ENCODE data around the gene TKFC. TPM values are rescaled to one million over a fixed set of nuclear protein-coding genes. Genes with fewer than 3 reads are reported as not detected.

The TKFC gene
- total and polyA plus RNA-seq, 8 donors: 26.6 to 48.5 (median 32.0) TPM

DNA sequence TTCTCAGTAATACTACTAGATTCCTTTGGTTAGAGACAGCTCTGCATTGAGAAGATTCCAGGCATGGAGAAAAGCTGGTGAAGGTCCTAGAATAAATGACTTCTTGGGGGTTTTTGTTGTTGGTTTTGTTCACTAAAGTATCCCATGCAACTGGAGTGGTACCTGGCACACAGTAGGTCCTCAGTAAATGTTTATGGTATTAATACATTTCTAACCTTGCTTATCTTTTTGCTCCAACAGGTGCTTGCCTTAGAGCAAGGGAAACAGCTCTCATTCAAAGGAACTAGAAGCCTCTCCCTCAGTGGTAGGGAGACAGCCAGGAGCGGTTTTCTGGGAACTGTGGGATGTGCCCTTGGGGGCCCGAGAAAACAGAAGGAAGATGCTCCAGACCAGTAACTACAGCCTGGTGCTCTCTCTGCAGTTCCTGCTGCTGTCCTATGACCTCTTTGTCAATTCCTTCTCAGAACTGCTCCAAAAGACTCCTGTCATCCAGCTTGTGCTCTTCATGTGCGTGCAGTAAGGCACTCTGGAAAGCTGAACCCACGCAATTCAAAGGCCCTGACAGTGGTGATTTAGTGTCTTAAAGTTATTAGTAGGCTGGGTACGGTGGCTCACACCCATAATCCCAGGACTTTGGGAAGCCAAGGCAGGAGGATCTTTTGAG lies 31.1 kb downstream of the TKFC start:
- ATAC-seq (no peak), DNase-seq (no peak)
- peaks cover 0 to 52% of the 10 kb centered on the region in 2 donors for H3K36me3 ChIP-seq
- H3K4me1 ChIP-seq: peaks cover 8 to 44% of the 10 kb centered on the region in 2 donors
- no peak overlapping the region for H3K27ac ChIP-seq
- no peaks in the 10 kb centered on the region for H3K9me3 ChIP-seq
- intact Hi-C loops (cut with DNase I): no loop called here
- TF ChIP-seq CTCF (IDR thresholded peaks at IDR 0.05): no peak
- H3K27me3 ChIP-seq: no peaks in the 10 kb centered on the region
- H3K4me3 ChIP-seq: no peak overlapping the region

GRCh38 chr11:61367406-61367805 lies 34.4 kb downstream of the TKFC start:
- Histone ChIP-seq H3K4me1 (peaks cover 8 to 21% of the 10 kb centered on the region in 2 donors), H3K9me3 (no peaks in the 10 kb centered on the region), H3K4me3 (no peak overlapping the region), H3K27ac (no peak overlapping the region), H3K36me3 (peaks cover 0 to 75% of the 10 kb centered on the region in 2 donors), H3K27me3 (no peaks in the 10 kb centered on the region)
- no peak for TF ChIP-seq CTCF (IDR thresholded peaks at IDR 0.05)
- no peak for ATAC-seq
- DNase-seq: no peak
- intact Hi-C loops (cut with DNase I): loop anchor here in 1 of 2 donors (5.0 kb wide), 1 partner anchor 35 kb away; the partner anchor contains the start of genes DDB1 and TKFC

DNA sequence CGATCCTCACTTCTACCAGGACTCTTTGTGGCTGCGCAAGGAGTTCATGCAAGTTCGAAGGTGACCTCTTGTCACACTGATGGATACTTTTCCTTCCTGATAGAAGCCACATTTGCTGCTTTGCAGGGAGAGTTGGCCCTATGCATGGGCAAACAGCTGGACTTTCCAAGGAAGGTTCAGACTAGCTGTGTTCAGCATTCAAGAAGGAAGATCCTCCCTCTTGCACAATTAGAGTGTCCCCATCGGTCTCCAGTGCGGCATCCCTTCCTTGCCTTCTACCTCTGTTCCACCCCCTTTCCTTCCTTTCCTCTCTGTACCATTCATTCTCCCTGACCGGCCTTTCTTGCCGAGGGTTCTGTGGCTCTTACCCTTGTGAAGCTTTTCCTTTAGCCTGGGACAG lies 35.6 kb downstream of the TKFC start:
- no peak for ATAC-seq
- Histone ChIP-seq H3K27me3 (no peaks in the 10 kb centered on the region), H3K27ac (no peak overlapping the region), H3K4me3 (no peak overlapping the region), H3K9me3 (no peaks in the 10 kb centered on the region), H3K36me3 (peaks cover 0 to 75% of the 10 kb centered on the region in 2 donors), H3K4me1 (peaks cover 0 to 11% of the 10 kb centered on the region in 2 donors)
- no peak for TF ChIP-seq CTCF (IDR thresholded peaks at IDR 0.05)
- intact Hi-C loops (cut with DNase I): loop anchor here in 1 of 2 donors (5.0 kb wide), 1 partner anchor 36 kb away; the partner anchor contains the start of genes DDB1 and TKFC
- no peak for DNase-seq

DNA sequence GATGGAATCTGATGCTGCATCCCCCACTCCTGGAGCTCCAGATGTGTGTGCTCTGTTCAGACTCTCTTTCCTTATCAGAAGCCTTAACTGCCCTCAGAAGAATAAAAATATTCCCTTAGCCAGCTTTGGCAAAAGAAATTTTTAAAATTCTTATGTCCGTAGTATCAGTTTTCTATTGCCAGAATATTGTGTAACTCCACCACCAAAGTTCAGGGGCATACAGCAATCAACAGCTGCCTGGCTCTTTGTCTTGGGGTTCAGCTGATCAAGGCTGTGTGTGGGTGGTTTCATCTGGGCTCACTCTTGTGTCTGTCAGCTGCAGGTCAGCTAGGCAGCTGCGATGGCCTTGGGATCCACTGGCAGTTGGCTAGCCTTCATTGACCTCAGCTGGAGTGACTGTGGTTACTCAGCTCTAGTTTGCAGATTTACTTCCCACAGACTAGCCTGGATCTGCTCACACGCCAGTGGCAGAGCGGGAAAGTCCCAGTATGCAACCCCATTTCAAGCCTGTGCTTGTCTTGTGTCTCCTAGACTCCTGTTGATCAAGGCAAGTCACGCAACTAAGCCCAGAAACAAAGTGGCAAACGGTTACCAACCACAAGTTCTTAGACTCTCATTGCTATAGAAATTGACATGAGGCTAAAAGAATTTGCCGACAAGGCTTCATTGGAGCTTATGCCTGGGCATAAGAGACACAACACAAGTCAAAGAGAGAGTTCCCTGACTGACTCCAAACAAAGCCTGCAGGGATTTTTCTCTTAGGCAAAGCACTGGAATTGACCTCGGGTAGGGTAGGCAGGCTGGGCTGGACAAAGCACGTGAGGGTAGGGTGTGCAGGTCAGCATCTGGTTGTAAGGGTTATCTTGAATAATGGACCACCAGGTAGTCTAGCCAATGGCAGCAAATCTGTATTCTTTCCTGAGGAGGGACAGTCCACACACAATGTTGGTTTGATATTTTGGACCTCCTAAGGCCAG lies 36.6 kb downstream of the TKFC start:
- intact Hi-C loops (cut with DNase I): loop anchor here in 1 of 2 donors (5.0 kb wide), 1 partner anchor 37 kb away; the partner anchor contains the start of genes DDB1 and TKFC
- no peak for TF ChIP-seq CTCF (IDR thresholded peaks at IDR 0.05)
- Histone ChIP-seq H3K4me3 (no peak overlapping the region), H3K36me3 (peaks cover 0 to 68% of the 10 kb centered on the region in 2 donors), H3K9me3 (no peaks in the 10 kb centered on the region), H3K4me1 (peaks cover 0 to 7% of the 10 kb centered on the region in 2 donors), H3K27ac (no peak overlapping the region), H3K27me3 (no peaks in the 10 kb centered on the region)
- ATAC-seq: peak; percentile 86
- DNase-seq: peak in 2 of 4 donors; percentile 37 to 60

Data from left lung (tissue), 10 donors.